ENCODE measurements around the gene WASF2.
A peak's percentile ranks its signal among the peaks of the same experiment; 100 is the strongest.
"Not testable (repeated sequence)": the region's sequence is repeated elsewhere in the genome, so short reads cannot be mapped to it uniquely, and the experiment has no call there.

WASF2 gene

DNA sequence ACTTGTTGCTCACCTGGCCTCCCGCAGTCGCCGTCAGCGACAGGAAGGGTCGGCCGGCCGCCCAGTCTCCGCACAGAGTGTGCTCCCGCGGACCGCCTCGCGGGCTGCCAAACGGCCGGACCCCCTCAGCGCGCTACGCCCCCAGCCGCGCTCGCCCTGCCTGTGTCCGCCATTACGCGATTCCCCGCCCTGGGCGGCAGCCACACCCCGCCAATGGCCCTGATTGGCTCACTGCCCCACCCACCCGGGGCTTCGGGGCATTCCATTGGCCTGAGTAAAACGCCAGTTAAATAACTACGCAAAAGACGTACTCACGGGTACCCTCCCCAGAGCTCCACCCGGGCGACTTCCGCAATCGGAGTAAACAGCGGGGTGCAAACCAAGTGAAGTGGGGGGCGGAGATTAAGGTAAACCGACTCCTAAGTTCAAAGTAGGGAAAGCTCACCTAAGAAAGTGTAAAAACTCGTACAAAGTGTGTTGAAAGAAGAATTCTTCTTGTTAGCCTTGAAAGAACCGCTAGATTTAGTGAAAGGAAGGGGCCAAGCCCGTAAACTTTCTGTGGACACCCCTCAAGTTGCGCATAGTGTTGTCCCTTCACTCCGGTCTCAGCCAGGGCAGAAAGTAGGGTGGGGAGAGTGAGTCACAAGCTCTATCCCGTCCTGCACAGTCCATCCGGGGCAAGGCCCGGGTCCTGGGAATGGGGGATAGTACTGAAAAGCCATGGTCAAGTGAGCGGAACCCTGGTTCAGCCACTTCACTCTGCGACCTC lies at the start of gene WASF2:
Gene WASF2 (minus strand): TSS at position 195 of the 769 bp plus-strand sequence. CDS start 61,277 bp downstream, outside the sequence.
- peak; percentile 98 for DNase-seq (ENCODE audit: low spot score)

- no peak for DNase-seq (ENCODE audit: low spot score)
Observed at GRCh38 chr1:27538793-27539192, 48.8 kb upstream of the WASF2 start.

DNA sequence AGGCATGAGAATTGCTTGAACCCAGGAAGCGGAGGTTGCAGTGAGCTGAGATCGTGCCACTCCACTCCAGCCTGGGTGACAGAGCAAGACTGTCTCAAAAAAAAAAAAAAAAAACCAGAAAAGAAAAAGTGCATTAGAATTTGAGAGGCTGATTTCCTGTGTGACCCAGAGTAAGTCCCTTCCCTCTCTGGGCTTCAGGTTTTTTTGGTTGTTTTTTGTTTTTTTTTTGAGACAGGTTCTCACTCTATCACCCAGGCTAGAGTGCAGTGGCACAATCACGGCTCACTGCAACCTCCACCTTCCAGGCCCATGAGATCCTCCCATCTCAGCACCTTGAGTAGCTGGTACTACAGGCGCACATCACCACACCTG lies 48.3 kb upstream of the WASF2 start:
- DNase-seq (ENCODE audit: low spot score), result not testable (repeated sequence)

GRCh38 chr1:27536767-27537166 lies 46.8 kb upstream of the WASF2 start:
- DNase-seq (ENCODE audit: low spot score), result no peak

DNA sequence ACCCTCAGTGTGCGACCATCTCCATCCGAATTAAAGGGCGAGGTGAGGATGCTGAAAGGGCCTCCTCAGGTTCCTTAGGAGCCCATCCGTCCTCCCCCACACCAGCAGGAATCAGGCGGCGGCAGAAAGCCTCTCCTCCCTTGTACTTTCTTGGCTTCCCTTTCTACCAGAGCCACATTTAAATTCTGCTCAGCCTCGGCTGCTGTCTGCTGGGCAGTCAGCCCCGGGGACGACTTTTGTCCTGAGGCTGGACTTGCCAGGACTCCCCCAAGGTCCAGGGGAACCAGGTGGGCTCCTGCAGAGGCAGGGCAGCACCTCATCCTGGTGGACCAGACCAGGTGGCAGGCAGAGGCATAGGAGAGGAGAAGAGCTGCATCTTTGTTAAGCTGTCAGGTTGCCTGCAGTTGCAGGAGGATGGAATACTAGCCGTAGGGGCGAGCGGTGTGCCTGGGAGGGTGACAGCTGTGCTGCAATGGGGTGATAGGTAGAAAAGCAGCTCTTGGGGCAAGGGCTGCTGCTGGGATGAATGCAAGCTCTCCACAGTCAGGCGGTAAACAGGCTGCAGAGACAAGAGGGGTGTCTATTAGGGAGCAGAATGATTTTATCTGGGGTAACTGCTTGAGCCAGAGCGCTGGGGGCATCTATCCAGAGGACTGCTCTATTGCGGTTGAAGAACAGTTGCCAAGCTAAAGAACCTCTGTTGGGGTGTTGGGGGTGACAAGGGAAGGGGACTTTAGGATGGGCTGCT lies 46.2 kb upstream of the WASF2 start:
- no peak for DNase-seq (ENCODE audit: low spot score)

GRCh38 chr1:27535386-27535785 lies 45.4 kb upstream of the WASF2 start:
- no peak for DNase-seq (ENCODE audit: low spot score)

DNA sequence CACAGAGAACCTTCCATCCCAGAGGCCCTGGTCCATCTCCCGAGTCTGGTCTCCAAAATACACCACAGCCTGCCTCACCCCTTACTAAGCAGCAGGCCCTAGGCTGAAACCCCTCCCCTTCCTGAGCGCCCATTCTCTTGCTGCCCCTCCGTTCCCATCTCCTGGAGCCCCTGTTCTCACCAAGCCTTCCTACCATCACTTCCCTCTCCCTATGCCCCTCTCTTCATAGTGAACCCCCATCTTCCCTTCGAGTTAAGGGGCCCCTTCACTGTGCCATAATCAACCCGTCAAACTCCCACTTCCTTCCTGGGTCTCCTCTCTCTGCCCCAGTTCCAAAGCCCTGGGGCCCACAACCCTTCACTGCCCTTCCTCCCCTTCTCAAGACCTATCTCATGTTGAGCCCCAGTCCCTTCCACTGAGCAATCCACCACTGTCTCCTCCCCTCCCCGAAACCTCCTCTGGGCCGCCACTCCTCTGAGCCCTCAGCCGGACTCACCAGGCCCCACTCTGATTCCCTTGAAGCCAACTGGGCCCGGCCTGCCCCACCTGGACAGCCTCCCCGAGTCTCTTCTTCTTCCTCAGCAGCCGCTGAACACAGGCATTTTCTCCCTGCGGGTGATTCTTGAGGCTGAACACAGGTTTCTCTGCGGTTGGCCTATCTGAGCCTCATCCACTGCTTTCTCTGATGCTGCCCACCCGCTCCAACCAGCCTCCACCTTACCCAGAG lies 42.2 kb upstream of the WASF2 start:
- DNase-seq (ENCODE audit: low spot score), result no peak

- DNase-seq (ENCODE audit: low spot score), result no peak
Observed at GRCh38 chr1:27530192-27530591, 40.2 kb upstream of the WASF2 start.

DNA sequence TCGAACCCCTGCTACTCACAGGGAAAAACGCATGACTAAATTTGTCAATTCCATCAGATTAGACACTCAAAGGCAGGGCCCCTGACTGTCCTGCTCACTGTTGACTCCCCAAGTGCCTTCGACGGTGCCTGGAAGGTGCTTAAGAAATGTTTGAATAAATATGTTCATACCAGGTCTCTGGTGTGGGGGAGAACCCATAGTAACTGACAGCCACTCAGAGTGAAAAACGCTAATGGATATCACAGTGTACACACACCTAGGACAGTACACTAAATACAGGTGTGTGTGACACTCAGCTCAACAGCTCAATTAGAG lies 39.7 kb upstream of the WASF2 start:
- DNase-seq (ENCODE audit: low spot score), result no peak

- no peak for DNase-seq (ENCODE audit: low spot score)
Observed at GRCh38 chr1:27528818-27529703, 39.1 kb upstream of the WASF2 start.

GRCh38 chr1:27527890-27528817 lies 38.2 kb upstream of the WASF2 start:
- DNase-seq (ENCODE audit: low spot score), result no peak

DNA sequence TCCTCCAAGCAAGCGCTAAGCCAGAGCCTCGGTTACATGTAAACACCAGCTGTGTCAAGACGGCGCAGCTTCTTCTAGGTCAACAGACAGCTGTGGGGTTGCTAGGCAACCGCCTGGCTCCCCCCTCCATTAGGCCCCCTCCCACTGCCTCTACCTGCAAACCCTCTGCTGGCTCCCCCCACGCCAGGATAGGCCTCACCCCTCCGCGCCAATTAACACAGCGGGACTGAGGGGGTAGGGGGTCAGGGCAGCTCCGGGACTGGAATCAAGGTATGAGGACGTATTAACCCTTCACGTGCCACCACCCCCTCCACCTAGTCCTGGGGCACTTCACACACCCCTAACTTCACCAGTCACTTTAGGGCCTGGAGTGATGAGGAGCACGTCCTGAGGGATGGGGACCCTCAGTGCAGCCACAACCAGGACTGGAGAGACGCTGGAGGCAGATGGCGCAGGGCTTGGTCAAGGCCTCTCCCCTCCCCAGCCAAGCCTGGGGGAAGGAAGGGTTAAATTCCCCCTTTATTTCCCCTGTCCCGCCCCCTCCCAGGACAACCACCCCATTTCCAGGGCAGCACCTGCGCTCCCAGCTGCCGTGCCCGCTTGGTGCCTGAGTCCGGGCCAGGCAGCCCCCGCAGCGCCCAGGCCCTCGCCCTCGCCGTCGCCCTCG lies 37.4 kb upstream of the WASF2 start:
- DNase-seq (ENCODE audit: low spot score), result no peak

- no peak for DNase-seq (ENCODE audit: low spot score)
Observed at GRCh38 chr1:27526569-27527222, 36.7 kb upstream of the WASF2 start.

GRCh38 chr1:27525296-27526272 lies 35.6 kb upstream of the WASF2 start:
- DNase-seq (ENCODE audit: low spot score), result no peak

- no peak for DNase-seq (ENCODE audit: low spot score)
Observed at GRCh38 chr1:27523337-27524020, 33.5 kb upstream of the WASF2 start.

DNA sequence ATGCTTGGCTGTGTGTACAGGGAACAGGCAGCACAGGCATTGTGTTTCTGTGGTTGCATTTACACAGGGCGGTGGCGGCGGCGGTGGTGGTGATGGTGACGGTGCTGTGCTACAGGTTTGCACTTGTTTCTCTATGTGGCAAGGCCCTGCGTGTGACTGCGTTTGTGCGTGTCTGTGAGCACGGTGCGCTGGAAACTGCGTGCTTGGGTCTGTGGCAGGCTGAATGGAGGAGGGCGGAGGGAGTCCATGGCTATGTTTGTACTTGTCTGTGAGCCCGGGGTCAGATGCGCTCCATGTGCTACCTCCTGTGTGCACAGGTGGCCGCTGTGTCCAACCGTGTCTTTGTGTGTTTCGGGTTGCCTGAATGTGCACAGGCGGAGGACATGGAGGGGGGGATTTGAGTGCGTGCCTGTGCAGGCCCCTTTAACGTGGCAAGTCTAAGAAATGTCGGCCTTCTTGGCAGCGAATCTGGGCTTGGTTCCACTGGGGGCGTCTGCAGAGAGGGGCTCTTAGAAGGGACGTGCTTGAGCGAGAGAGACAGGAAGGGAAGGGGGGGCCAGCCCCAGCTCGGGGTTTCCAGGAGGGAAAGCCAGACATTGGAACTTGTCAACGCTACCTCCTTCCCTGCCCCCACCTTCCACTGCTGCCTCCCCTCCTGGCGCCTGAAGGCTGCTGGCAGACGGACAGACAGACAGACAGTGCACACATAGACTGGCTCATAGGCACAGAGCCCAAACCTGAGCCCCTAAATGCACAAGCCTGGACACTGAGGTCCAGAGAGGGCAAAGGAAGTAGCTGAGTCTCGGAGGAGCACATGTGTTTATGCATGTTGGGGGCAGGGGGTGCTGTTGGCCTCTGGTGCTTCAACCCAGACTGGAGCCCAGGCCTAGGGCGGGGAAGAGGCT lies 32.7 kb upstream of the WASF2 start:
- DNase-seq (ENCODE audit: low spot score), result no peak

DNA sequence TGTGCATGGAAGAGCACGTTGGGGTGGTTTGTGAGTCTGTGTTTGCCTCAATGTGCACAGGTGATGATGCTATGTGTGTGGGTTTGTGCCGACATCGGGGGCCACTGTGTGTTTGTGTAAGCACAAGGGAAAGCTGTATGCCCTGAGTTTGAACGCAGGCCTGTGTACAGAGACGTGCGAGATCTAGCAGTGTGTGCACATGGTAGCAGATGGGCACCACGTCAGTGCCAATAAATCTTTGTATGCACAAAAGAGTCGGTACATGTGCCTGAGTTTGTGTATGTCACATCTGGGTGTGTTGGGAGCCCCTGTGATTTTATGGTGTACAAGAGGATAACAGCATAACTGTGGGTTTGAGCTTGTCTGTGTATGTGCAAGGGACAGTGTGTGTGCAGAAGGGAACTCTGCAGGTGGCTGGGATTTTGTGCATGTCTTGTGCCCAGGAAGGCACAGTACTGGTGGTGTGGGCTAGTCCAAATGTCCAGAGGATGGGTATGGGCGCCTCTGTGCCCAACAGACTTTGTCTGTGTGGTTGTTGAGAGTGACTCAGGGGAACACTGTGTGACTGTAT lies 32.0 kb upstream of the WASF2 start:
- DNase-seq (ENCODE audit: low spot score), result no peak

Measured in kidney capillary endothelial cell (primary cell).